HCT116 (cell line): ENCODE results near the gene ZSWIM9. TPM values are rescaled to one million over a fixed set of nuclear protein-coding genes. Genes with fewer than 3 reads are reported as not detected.

Source experiments
- ATAC-seq: fragments of 200-7000 bp; cut with Tn5 transposase; 2 replicates; pipeline ENCODE4 v1.9.1; 2020; ENCODE audit warnings: mild to moderate bottlenecking, moderate library complexity
- BruUV-seq: library from RNA; stranded (reverse); fragments of 400-500 nt; replicated peaks from 2 replicates; lab custom pipeline; 2021; lab: Mats Ljungman, UMichigan
- CTCF ChIA-PET: fragments of 300-600 bp; sonication (Branson Sonifier 250); formaldehyde crosslinking; loops from one replicate; lab custom pipeline; 2021; ENCODE audit warnings: antibody characterized with exemption; lab: Charles Lee
- POLR2A ChIA-PET: fragments of 300-600, 350-600 bp; sonication (Branson Sonifier 250); formaldehyde crosslinking; loops from one replicate; lab custom pipeline; 2021; ENCODE audit warnings: antibody characterized with exemption; lab: Charles Lee
- RAD21 ChIA-PET, 2 experiments: fragments of 300-600 bp; sonication (Branson Sonifier 250); formaldehyde crosslinking; loops; one replicate each; lab custom pipeline; 2023; ENCODE audit warnings: low total read pairs in 2 of 2; ENCODE audit not compliant: uncharacterized antibody in 2 of 2, unreplicated experiment in 2 of 2, low non-redundant PET in 1 of 2; lab: Charles Lee
- DNase-seq: peaks from one replicate; pipeline ENCODE4 v3.0.0-alpha.2; 2010; ENCODE audit warnings: low read depth, low spot score
- H2AFZ ChIP-seq: fragments of 200-600 bp; shearing (Covaris generic), sonication (generic); 2 replicates; pipeline ENCODE4 v1.6.1; 2017; ENCODE audit warnings: low read depth, mixed run types, mixed read lengths, antibody characterized with exemption, low read length; ENCODE audit not compliant: poor library complexity, severe bottlenecking
- H3K27ac ChIP-seq: 2 replicates; pipeline ENCODE4 v1.5.1; 2012; ENCODE audit warnings: low read depth, low read length
- H3K27me3 ChIP-seq: fragments of 200-600 bp; sonication (generic); 2 replicates; pipeline ENCODE4 v1.6.1; 2016; ENCODE audit warnings: mixed run types, low read length, mixed read lengths; ENCODE audit not compliant: insufficient read depth
- H3K36me3 ChIP-seq, 2 experiments: fragments of 200-500 bp in 1 of 2; fragments of 200-600 bp in 1 of 2; sonication (Bioruptor generic) in 1 of 2; sonication (generic) in 1 of 2; 2 replicates each; pipeline versions ENCODE4 v1.5.1 to v1.6.1; 2014 to 2016; ENCODE audit warnings: low read length in 2 of 2, inconsistent platforms in 1 of 2, mixed read lengths in 1 of 2, mixed run types in 1 of 2; ENCODE audit not compliant: insufficient read depth in 2 of 2, control insufficient read depth in 1 of 2
- H3K4me1 ChIP-seq, 2 experiments: fragments of 200-600 bp in 1 of 2; sonication (generic) in 1 of 2; 2 replicates each; pipeline versions ENCODE4 v1.5.1 to v1.6.1; 2012 to 2017; ENCODE audit warnings: low read length in 2 of 2, inconsistent platforms in 1 of 2, mild to moderate bottlenecking in 1 of 2, mixed read lengths in 1 of 2, mixed run types in 1 of 2, moderate library complexity in 1 of 2; ENCODE audit not compliant: insufficient read depth in 2 of 2, control insufficient read depth in 1 of 2
- H3K4me2 ChIP-seq: fragments of 200-600 bp; sonication (generic); 2 replicates; pipeline ENCODE4 v1.6.1; 2017; ENCODE audit warnings: mixed run types, low read length, mixed read lengths
- H3K4me3 ChIP-seq, 2 experiments: fragments of 200-600 bp in 1 of 2; sonication (generic) in 1 of 2; replicated peaks in 1 of 2; 2 replicates each; pipeline ENCODE4 v1.5.1; 2011 to 2016; ENCODE audit warnings: low read length in 2 of 2, control low read depth in 1 of 2, low read depth in 1 of 2, mild to moderate bottlenecking in 1 of 2, mixed read lengths in 1 of 2, mixed run types in 1 of 2
- H3K79me2 ChIP-seq: fragments of 200-600 bp; sonication (generic); 2 replicates; pipeline ENCODE4 v1.6.1; 2017; ENCODE audit warnings: mild to moderate bottlenecking, mixed run types, low read length, moderate library complexity, mixed read lengths; ENCODE audit not compliant: insufficient read depth
- H3K9ac ChIP-seq: fragments of 200-600 bp; sonication (generic); 2 replicates; pipeline ENCODE4 v1.6.1; 2016; ENCODE audit warnings: low read length, mixed read lengths
- H3K9me2 ChIP-seq: fragments of 200-600 bp; sonication (generic), shearing (Covaris generic); 2 replicates; pipeline ENCODE4 v1.6.1; 2017; ENCODE audit warnings: mixed run types, mild to moderate bottlenecking, moderate library complexity; ENCODE audit not compliant: insufficient read depth
- H3K9me3 ChIP-seq, 2 experiments: fragments of 200-500 bp in 1 of 2; fragments of 200-600 bp in 1 of 2; sonication (Bioruptor generic) in 1 of 2; sonication (generic) in 1 of 2; 2 replicates each; pipeline ENCODE4 v1.6.1; 2014 to 2017; ENCODE audit warnings: low read length in 2 of 2, mixed read lengths in 2 of 2, inconsistent platforms in 1 of 2, low read depth in 1 of 2, mild to moderate bottlenecking in 1 of 2, mixed run types in 1 of 2, moderate library complexity in 1 of 2; ENCODE audit not compliant: control insufficient read depth in 1 of 2, insufficient read depth in 1 of 2
- H4K20me1 ChIP-seq: fragments of 200-600 bp; sonication (generic), shearing (Covaris generic); 2 replicates; pipeline ENCODE4 v1.6.1; 2017; ENCODE audit warnings: mixed run types, mild to moderate bottlenecking, moderate library complexity; ENCODE audit not compliant: insufficient read depth
- CBX3 ChIP-seq: IDR thresholded peaks from 2 replicates; pipeline ENCODE4 v1.6.1; 2012; ENCODE audit warnings: low read depth
- POLR2AphosphoS5 ChIP-seq: IDR thresholded peaks from 2 replicates; pipeline ENCODE4 v1.6.1; 2011; ENCODE audit warnings: mild to moderate bottlenecking, low read depth, low read length, moderate library complexity
- RAD21 ChIP-seq: IDR thresholded peaks from 2 replicates; pipeline ENCODE4 v1.6.1; 2012; ENCODE audit warnings: low read depth, mild to moderate bottlenecking
- YY1 ChIP-seq: IDR thresholded peaks from 2 replicates; pipeline ENCODE4 v1.6.1; 2011; ENCODE audit warnings: low read length, low read depth, moderate library complexity, mild to moderate bottlenecking; ENCODE audit not compliant: insufficient replicate concordance; ENCODE audit errors: extremely low read depth
- ZFX ChIP-seq: fragments of 450-650 bp; IDR thresholded peaks from 2 replicates; pipeline ENCODE4 v1.6.1; 2017
- intact Hi-C: fragments of 100-400 bp; cut with micrococcal nuclease; formaldehyde crosslinking; loops from 2 replicates; pipeline ENCODE4 v1.10.0; 2022
- total RNA-seq: library from RNA; stranded (reverse); gene quantifications from one replicate; pipeline ENCODE4 v1.2.1, GENCODE V29; 2021; ENCODE audit not compliant: unreplicated experiment
- TF ChIP-seq, protein P1 (sequence below): IDR thresholded peaks from 2 replicates; pipeline ENCODE4 v1.6.1; 2012
- TF ChIP-seq, protein P2 (sequence below), 3 experiments: fragments of 200-600 bp in 1 of 3; sonication (generic) in 1 of 3; IDR thresholded peaks in 2 of 3; conservative IDR thresholded peaks in 1 of 3; 2 replicates each; pipeline ENCODE4 v1.5.1; 2012 to 2017; ENCODE audit warnings: low read depth in 2 of 3, low read length in 2 of 3, antibody characterized with exemption in 1 of 3, borderline replicate concordance in 1 of 3, control low read depth in 1 of 3, mild to moderate bottlenecking in 1 of 3, mixed read lengths in 1 of 3, mixed run types in 1 of 3, moderate library complexity in 1 of 3; ENCODE audit not compliant: insufficient read depth in 1 of 3
- TF ChIP-seq, protein P3 (sequence below): IDR thresholded peaks from 2 replicates; pipeline ENCODE4 v1.6.1; 2012; ENCODE audit warnings: low read depth

ZSWIM9 gene
- total RNA-seq, 1 experiment from 2014 or later = 10.2 TPM

DNA sequence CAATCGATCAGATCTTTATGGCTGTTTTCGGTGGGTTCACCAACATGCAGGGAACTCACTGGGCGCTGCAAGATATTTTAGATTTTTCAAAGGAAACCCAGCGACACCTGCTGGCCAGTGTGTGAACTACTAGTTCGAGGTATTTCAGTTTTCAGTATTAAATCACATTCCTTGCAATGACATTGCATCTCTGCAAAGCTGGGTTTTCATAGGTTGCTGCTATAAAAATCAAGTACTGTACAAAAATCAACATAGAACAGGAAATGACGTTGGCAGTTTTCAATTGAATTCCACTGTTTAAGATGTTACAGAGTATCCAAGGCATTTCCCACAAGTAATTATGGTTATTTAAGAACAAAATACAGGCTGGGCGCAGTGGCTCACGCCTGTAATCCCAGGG lies 17.9 kb upstream of the ZSWIM9 start:
- ATAC-seq (peak; percentile 50), DNase-seq (peak; percentile 18)
- Histone ChIP-seq H3K9ac (no peak overlapping the region), H4K20me1 (no peaks in the 10 kb centered on the region), H3K9me2 (no peaks in the 10 kb centered on the region), H3K4me1 (no peaks in the 10 kb centered on the region), H3K27ac (no peak overlapping the region), H3K36me3 (peaks cover 15 to 19% of the 10 kb centered on the region in 2 experiments; a peak in 2 of 4 replicates), H3K4me3 (no peak overlapping the region), H2AFZ (no peak overlapping the region), H3K79me2 (no peaks in the 10 kb centered on the region), H3K9me3 (no peaks in the 10 kb centered on the region), H3K27me3 (no peaks in the 10 kb centered on the region), H3K4me2 (no peak overlapping the region)
- TF ChIP-seq, protein P1, sequence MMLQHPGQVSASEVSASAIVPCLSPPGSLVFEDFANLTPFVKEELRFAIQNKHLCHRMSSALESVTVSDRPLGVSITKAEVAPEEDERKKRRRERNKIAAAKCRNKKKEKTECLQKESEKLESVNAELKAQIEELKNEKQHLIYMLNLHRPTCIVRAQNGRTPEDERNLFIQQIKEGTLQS = no peak
- TF ChIP-seq RAD21 (peak; percentile 79), CBX3 (no peak)
- TF ChIP-seq, protein P2, sequence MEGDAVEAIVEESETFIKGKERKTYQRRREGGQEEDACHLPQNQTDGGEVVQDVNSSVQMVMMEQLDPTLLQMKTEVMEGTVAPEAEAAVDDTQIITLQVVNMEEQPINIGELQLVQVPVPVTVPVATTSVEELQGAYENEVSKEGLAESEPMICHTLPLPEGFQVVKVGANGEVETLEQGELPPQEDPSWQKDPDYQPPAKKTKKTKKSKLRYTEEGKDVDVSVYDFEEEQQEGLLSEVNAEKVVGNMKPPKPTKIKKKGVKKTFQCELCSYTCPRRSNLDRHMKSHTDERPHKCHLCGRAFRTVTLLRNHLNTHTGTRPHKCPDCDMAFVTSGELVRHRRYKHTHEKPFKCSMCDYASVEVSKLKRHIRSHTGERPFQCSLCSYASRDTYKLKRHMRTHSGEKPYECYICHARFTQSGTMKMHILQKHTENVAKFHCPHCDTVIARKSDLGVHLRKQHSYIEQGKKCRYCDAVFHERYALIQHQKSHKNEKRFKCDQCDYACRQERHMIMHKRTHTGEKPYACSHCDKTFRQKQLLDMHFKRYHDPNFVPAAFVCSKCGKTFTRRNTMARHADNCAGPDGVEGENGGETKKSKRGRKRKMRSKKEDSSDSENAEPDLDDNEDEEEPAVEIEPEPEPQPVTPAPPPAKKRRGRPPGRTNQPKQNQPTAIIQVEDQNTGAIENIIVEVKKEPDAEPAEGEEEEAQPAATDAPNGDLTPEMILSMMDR (IDR thresholded peaks at IDR 0.05 in 2 of 3, conservative IDR thresholded peaks at IDR 0.05 in 1 of 3; ENCODE audit: borderline replicate concordance in 1 of 3, insufficient read depth in 1 of 3, low read depth in 2 of 3, low read length in 2 of 3) = peak; percentile 69 to 88 (median 79)
- ChIA-PET POLR2A (no interaction called here), CTCF (interaction anchor here (0.7 to 1.8 kb wide), 8 partner anchors 13 to 189 kb away, joined by 3 to 8 read pairs (median 4); no protein-coding TSS in a partner anchor), RAD21 (interaction anchor here in 1 of 2 experiments (0.8 kb wide), 1 partner anchor 45 kb away, joined by 5 read pairs; no protein-coding TSS in a partner anchor)
- intact Hi-C loops = loop anchor here (1.0 kb wide), 2 partner anchors 45 to 189 kb away; no protein-coding TSS in a partner anchor
- BruUV-seq = TSS peak; percentile 30

DNA sequence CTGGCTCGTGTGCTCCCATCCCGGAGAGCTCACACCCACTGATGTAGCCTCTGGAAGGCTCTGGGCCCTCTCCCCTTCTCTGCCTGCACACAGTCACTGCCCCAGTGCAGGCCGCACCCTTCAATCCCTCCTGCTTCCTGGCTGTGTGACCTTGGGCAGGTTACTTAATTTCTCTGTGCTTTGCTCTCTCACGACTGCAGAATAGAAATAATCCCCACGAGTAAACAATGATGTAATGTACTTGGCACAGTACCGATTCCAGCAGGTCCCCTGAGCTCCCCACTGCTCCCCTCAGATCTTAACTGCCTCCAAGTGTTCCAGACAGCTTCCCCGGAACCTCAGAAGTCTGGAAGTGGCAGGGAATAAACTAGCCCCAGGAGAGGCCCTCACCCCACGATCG lies 16.5 kb upstream of the ZSWIM9 start:
- Histone ChIP-seq H3K27ac (no peak overlapping the region), H3K79me2 (no peaks in the 10 kb centered on the region), H3K4me3 (no peak overlapping the region), H3K9ac (no peak overlapping the region), H3K9me3 (no peaks in the 10 kb centered on the region), H3K27me3 (no peaks in the 10 kb centered on the region), H2AFZ (no peak overlapping the region), H3K4me2 (no peak overlapping the region), H3K4me1 (no peaks in the 10 kb centered on the region), H3K9me2 (no peaks in the 10 kb centered on the region), H3K36me3 (peaks cover 21 to 33% of the 10 kb centered on the region in 2 experiments; a peak in 3 of 4 replicates), H4K20me1 (no peaks in the 10 kb centered on the region)
- POLR2A ChIA-PET = no interaction called here
- TF ChIP-seq, protein P3, sequence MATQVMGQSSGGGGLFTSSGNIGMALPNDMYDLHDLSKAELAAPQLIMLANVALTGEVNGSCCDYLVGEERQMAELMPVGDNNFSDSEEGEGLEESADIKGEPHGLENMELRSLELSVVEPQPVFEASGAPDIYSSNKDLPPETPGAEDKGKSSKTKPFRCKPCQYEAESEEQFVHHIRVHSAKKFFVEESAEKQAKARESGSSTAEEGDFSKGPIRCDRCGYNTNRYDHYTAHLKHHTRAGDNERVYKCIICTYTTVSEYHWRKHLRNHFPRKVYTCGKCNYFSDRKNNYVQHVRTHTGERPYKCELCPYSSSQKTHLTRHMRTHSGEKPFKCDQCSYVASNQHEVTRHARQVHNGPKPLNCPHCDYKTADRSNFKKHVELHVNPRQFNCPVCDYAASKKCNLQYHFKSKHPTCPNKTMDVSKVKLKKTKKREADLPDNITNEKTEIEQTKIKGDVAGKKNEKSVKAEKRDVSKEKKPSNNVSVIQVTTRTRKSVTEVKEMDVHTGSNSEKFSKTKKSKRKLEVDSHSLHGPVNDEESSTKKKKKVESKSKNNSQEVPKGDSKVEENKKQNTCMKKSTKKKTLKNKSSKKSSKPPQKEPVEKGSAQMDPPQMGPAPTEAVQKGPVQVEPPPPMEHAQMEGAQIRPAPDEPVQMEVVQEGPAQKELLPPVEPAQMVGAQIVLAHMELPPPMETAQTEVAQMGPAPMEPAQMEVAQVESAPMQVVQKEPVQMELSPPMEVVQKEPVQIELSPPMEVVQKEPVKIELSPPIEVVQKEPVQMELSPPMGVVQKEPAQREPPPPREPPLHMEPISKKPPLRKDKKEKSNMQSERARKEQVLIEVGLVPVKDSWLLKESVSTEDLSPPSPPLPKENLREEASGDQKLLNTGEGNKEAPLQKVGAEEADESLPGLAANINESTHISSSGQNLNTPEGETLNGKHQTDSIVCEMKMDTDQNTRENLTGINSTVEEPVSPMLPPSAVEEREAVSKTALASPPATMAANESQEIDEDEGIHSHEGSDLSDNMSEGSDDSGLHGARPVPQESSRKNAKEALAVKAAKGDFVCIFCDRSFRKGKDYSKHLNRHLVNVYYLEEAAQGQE = no peak
- TF ChIP-seq POLR2AphosphoS5 = no peak
- TF ChIP-seq YY1 = no peak
- TF ChIP-seq ZFX = no peak
- intact Hi-C loops = no loop called here
- DNase-seq = no peak
- RAD21 ChIA-PET = no interaction called here
- CTCF ChIA-PET = interaction anchor here (1.1 kb wide), 1 partner anchor 191 kb away, joined by 4 read pairs; no protein-coding TSS in a partner anchor
- no TSS peak for BruUV-seq
- no peak for ATAC-seq
